IMR-90 (cell line): ENCODE results near the gene NELL1. TPM values are rescaled to one million over a fixed set of nuclear protein-coding genes. Genes with fewer than 3 reads are reported as not detected.

Source experiments
- ATAC-seq: fragments of 200-7000 bp; cut with Tn5 transposase; 2 replicates; pipeline ENCODE4 v1.9.1; 2020; ENCODE audit warnings: low read depth, mild to moderate bottlenecking, moderate library complexity
- BruUV-seq: library from RNA; stranded (reverse); fragments of 400-500 nt; replicated peaks from 2 replicates; lab custom pipeline; 2021; lab: Mats Ljungman, UMichigan
- CTCF ChIA-PET: fragments of 300-600 bp; formaldehyde crosslinking; extraction: SDS; loops from one replicate; lab custom pipeline; 2021; ENCODE audit warnings: antibody characterized with exemption; lab: Yijun Ruan, JAX
- POLR2A ChIA-PET: fragments of 300-600 bp; sonication (Branson Sonifier 250); formaldehyde crosslinking; loops from one replicate; lab custom pipeline; 2022; ENCODE audit warnings: antibody characterized with exemption; ENCODE audit not compliant: unreplicated experiment; lab: Charles Lee
- DNase-seq: peaks from one replicate; pipeline ENCODE4 v3.0.0; 2013
- H2AFZ ChIP-seq: replicated peaks from 2 replicates; pipeline ENCODE3; 2013; ENCODE audit warnings: low read length, mild to moderate bottlenecking; ENCODE audit not compliant: poor library complexity
- H2AK5ac ChIP-seq: 2 replicates; pipeline ENCODE4 v1.6.1; 2013; ENCODE audit warnings: low read depth, low read length, inconsistent platforms
- H2AK9ac ChIP-seq: replicated peaks from 2 replicates; pipeline ENCODE3; 2013; ENCODE audit warnings: mild to moderate bottlenecking, low read depth, low read length, moderate library complexity; ENCODE audit not compliant: poor library complexity
- H2BK120ac ChIP-seq: 2 replicates; pipeline ENCODE4 v1.6.1; 2013; ENCODE audit warnings: low read depth, low read length, inconsistent platforms
- H2BK15ac ChIP-seq: 3 replicates; pipeline ENCODE4 v1.6.1; 2013; ENCODE audit warnings: low read depth, low read length, inconsistent platforms
- H2BK20ac ChIP-seq: 2 replicates; pipeline ENCODE4 v1.6.1; 2013; ENCODE audit warnings: low read depth, mild to moderate bottlenecking, inconsistent platforms, low read length, moderate library complexity
- H2BK5ac ChIP-seq: 2 replicates; pipeline ENCODE4 v1.6.1; 2013; ENCODE audit warnings: mild to moderate bottlenecking, low read depth, low read length, inconsistent platforms; ENCODE audit not compliant: poor library complexity, severe bottlenecking
- H3K14ac ChIP-seq: replicated peaks from 2 replicates; pipeline ENCODE4 v1.6.1; 2013; ENCODE audit warnings: low read depth, low read length, inconsistent platforms
- H3K18ac ChIP-seq: 2 replicates; pipeline ENCODE4 v1.6.1; 2013; ENCODE audit warnings: low read depth, low read length, control low read depth
- H3K23ac ChIP-seq: 2 replicates; pipeline ENCODE4 v1.6.1; 2013; ENCODE audit warnings: low read depth, low read length, inconsistent platforms
- H3K27ac ChIP-seq: 2 replicates; pipeline ENCODE4 v1.5.1; 2013; ENCODE audit warnings: mild to moderate bottlenecking, control low read depth, low read length; ENCODE audit not compliant: insufficient read depth
- H3K27me3 ChIP-seq: 2 replicates; pipeline ENCODE4 v1.6.1; 2013; ENCODE audit warnings: low read length; ENCODE audit not compliant: control insufficient read depth, insufficient read depth
- H3K36me3 ChIP-seq: 2 replicates; pipeline ENCODE4 v1.6.1; 2013; ENCODE audit warnings: low read length, mixed read lengths; ENCODE audit not compliant: control insufficient read depth, insufficient read depth
- H3K4ac ChIP-seq: 2 replicates; pipeline ENCODE4 v1.6.1; 2013; ENCODE audit warnings: low read depth, low read length, inconsistent platforms
- H3K4me1 ChIP-seq: 2 replicates; pipeline ENCODE4 v1.6.1; 2013; ENCODE audit warnings: low read length, mixed read lengths; ENCODE audit not compliant: control insufficient read depth, insufficient read depth
- H3K4me2 ChIP-seq: 2 replicates; pipeline ENCODE4 v1.6.1; 2013; ENCODE audit warnings: low read depth, mild to moderate bottlenecking, control low read depth, low read length, moderate library complexity
- H3K4me3 ChIP-seq: 2 replicates; pipeline ENCODE4 v1.5.1; 2013; ENCODE audit warnings: low read depth, mild to moderate bottlenecking, control low read depth, low read length, moderate library complexity; ENCODE audit not compliant: insufficient read depth
- H3K56ac ChIP-seq: 2 replicates; pipeline ENCODE4 v1.6.1; 2013; ENCODE audit warnings: low read length, inconsistent platforms; ENCODE audit not compliant: insufficient read depth; ENCODE audit errors: extremely low read depth
- H3K79me1 ChIP-seq, 2 experiments: 2 replicates each; pipeline ENCODE4 v1.6.1; 2013; ENCODE audit warnings: low read length in 2 of 2, inconsistent platforms in 1 of 2, low read depth in 1 of 2
- H3K9ac ChIP-seq: 2 replicates; pipeline ENCODE4 v1.6.1; 2013; ENCODE audit warnings: low read depth, low read length, control low read depth
- H3K9me1 ChIP-seq: 2 replicates; pipeline ENCODE4 v1.6.1; 2013; ENCODE audit warnings: low read length, inconsistent platforms; ENCODE audit not compliant: insufficient read depth
- H3K9me3 ChIP-seq: 2 replicates; pipeline ENCODE4 v1.6.1; 2013; ENCODE audit warnings: low read length; ENCODE audit not compliant: control insufficient read depth, insufficient read depth
- H4K20me1 ChIP-seq: 2 replicates; pipeline ENCODE4 v1.6.1; 2013; ENCODE audit warnings: low read length, inconsistent platforms; ENCODE audit not compliant: insufficient read depth
- H4K5ac ChIP-seq: 2 replicates; pipeline ENCODE4 v1.6.1; 2013; ENCODE audit warnings: mild to moderate bottlenecking, low read depth, low read length, control low read depth
- H4K8ac ChIP-seq, 2 experiments: 2 replicates each; pipeline ENCODE4 v1.6.1; 2013; ENCODE audit warnings: low read depth in 2 of 2, low read length in 2 of 2, control low read depth in 1 of 2, inconsistent platforms in 1 of 2
- H4K91ac ChIP-seq: 2 replicates; pipeline ENCODE4 v1.6.1; 2013; ENCODE audit warnings: low read depth, low read length, inconsistent platforms; ENCODE audit not compliant: insufficient read depth
- BHLHE40 ChIP-seq: fragments of 150-350 bp; IDR thresholded peaks from 2 replicates; pipeline ENCODE4 v1.6.1; 2016; ENCODE audit warnings: mild to moderate bottlenecking, low read depth, low read length
- CEBPB ChIP-seq: IDR thresholded peaks from 2 replicates; pipeline ENCODE4 v1.6.1; 2012; ENCODE audit warnings: low read depth, low read length, improper control_type of control experiment
- CHD1 ChIP-seq: IDR thresholded peaks from 2 replicates; pipeline ENCODE4 v1.6.1; 2012; ENCODE audit warnings: low read depth, low read length, improper control_type of control experiment
- FOS ChIP-seq: fragments of 150-350 bp; IDR thresholded peaks from 2 replicates; pipeline ENCODE4 v1.6.1; 2016; ENCODE audit warnings: low read depth, low read length
- MAFK ChIP-seq: IDR thresholded peaks from 2 replicates; pipeline ENCODE4 v1.6.1; 2012; ENCODE audit warnings: low read depth, low read length, improper control_type of control experiment
- MAZ ChIP-seq: IDR thresholded peaks from 2 replicates; pipeline ENCODE4 v1.6.1; 2012; ENCODE audit warnings: low read depth, mild to moderate bottlenecking, low read length, improper control_type of control experiment, moderate library complexity, borderline replicate concordance
- MXI1 ChIP-seq: IDR thresholded peaks from 2 replicates; pipeline ENCODE4 v1.6.1; 2012; ENCODE audit warnings: low read depth, mild to moderate bottlenecking, low read length, moderate library complexity, borderline replicate concordance
- NFE2L2 ChIP-seq: fragments of 150-350 bp; IDR thresholded peaks from 2 replicates; pipeline ENCODE4 v1.6.1; 2016; ENCODE audit warnings: low read depth, mild to moderate bottlenecking, low read length
- POLR2A ChIP-seq: IDR thresholded peaks from 2 replicates; pipeline ENCODE4 v1.6.1; 2012; ENCODE audit warnings: mild to moderate bottlenecking, low read depth, low read length
- RAD21 ChIP-seq: IDR thresholded peaks from 2 replicates; pipeline ENCODE4 v1.6.1; 2012; ENCODE audit warnings: low read length, improper control_type of control experiment
- RCOR1 ChIP-seq: IDR thresholded peaks from 2 replicates; pipeline ENCODE4 v1.6.1; 2012; ENCODE audit warnings: mild to moderate bottlenecking, low read length, improper control_type of control experiment; ENCODE audit not compliant: insufficient replicate concordance
- RFX5 ChIP-seq: IDR thresholded peaks from 2 replicates; pipeline ENCODE4 v1.8.0; 2012; ENCODE audit warnings: low read depth, mild to moderate bottlenecking, low read length, moderate library complexity
- SMC3 ChIP-seq: fragments of 150-350 bp; IDR thresholded peaks from 2 replicates; pipeline ENCODE4 v1.6.1; 2016; ENCODE audit warnings: low read depth, mild to moderate bottlenecking, antibody characterized with exemption, low read length, moderate library complexity
- WGBS, 2 experiments: methylation state at CpG; one replicate each; pipeline versions ENCODE4 v1.1.5 to v1.1.7; 2013; ENCODE audit warnings: missing lambda C conversion rate in 2 of 2; ENCODE audit not compliant: insufficient read length in 1 of 2; ENCODE audit errors: extremely low coverage in 2 of 2; 5-methylcytosine and 5-hydroxymethylcytosine counted together
- dilution Hi-C: fragments of 300-500 bp; cut with HindIII; formaldehyde crosslinking; loops from one replicate; pipeline ENCODE4 v1.14.3; 2018; ENCODE audit warnings: low sequenced_read_pairs; ENCODE audit not compliant: unreplicated experiment
- in situ Hi-C: fragments of 300-500 bp; cut with MboI; formaldehyde crosslinking; loops from 3 replicates; pipeline ENCODE4 v1.14.3; 2019; ENCODE audit warnings: low sequenced_read_pairs, inconsistent platforms, mixed read lengths
- intact Hi-C: fragments of 100-400 bp; cut with micrococcal nuclease; formaldehyde crosslinking; loops from 2 replicates; pipeline ENCODE4 v1.10.0; 2022
- polyA plus RNA-seq, 3 experiments: library from polyadenylated mRNA; depleted of rRNA; stranded (reverse); fragments of >200 nt; gene quantifications; 2 replicates each; pipeline ENCODE4 v1.2.3, GENCODE V29; 2012; ENCODE audit warnings: low replicate concordance in 1 of 3
- total RNA-seq: library from RNA; depleted of rRNA; stranded (reverse); fragments of >200 nt; gene quantifications from 2 replicates; pipeline ENCODE4 v1.2.3, GENCODE V29; 2012
- TF ChIP-seq, protein P1 (sequence below): fragments of 150-350 bp; IDR thresholded peaks from 2 replicates; pipeline ENCODE4 v1.6.1; 2016; ENCODE audit warnings: low read depth, mild to moderate bottlenecking, low read length, moderate library complexity, borderline replicate concordance
- TF ChIP-seq, protein P2 (sequence below): conservative IDR thresholded peaks from 2 replicates; pipeline ENCODE4 v1.5.1; 2012; ENCODE audit warnings: mild to moderate bottlenecking, low read depth, low read length, improper control_type of control experiment
- TF ChIP-seq, protein P3 (sequence below): fragments of 150-350 bp; IDR thresholded peaks from 2 replicates; pipeline ENCODE4 v1.6.1; 2017; ENCODE audit warnings: mild to moderate bottlenecking, antibody characterized with exemption, low read length, low read depth

The NELL1 gene
- total and polyA plus RNA-seq, 2 of the 4 experiments (the other 2 are of a cell fraction), result not detected

DNA sequence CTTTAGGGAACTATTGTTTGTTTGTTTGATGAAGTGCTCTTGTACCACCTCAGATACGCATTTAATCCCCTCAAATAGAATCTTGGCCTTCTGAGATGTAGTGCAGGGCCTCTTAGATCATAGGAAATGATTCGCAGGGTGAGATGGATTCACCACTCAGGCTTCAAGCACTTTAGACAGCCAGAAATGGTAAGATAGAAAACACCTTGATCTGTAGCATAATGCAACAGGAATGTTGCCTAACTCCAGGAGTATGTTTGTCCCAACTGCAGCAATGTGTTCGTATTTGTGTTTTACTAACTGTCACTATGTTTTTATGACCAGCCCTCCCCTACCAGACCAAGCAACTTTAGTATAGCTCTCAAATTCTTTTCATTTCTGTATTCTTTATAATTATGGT lies 761.2 kb downstream of the NELL1 start:
- H3K27ac ChIP-seq, result no peak overlapping the region
- H2AK9ac ChIP-seq, result no peak overlapping the region
- no peak overlapping the region for H4K91ac ChIP-seq
- no peak overlapping the region for H3K18ac ChIP-seq
- H4K5ac ChIP-seq, result no peak overlapping the region
- ChIA-PET POLR2A (no interaction called here), CTCF (no interaction called here)
- no peak overlapping the region for H3K4ac ChIP-seq
- no peaks in the 10 kb centered on the region for H3K9me1 ChIP-seq
- no peak overlapping the region for H4K8ac ChIP-seq
- no peak overlapping the region for H3K56ac ChIP-seq
- no peak for ATAC-seq
- no peak for DNase-seq
- H2BK15ac ChIP-seq, result no peak overlapping the region
- dilution Hi-C loops (no loop called here), in situ Hi-C loops (no loop called here), intact Hi-C loops (no loop called here)
- TF ChIP-seq RFX5, result no peak
- TF ChIP-seq CEBPB, result no peak
- TF ChIP-seq SMC3, result no peak
- TF ChIP-seq NFE2L2, result no peak
- no peak for TF ChIP-seq FOS
- TF ChIP-seq RAD21, result no peak
- no peak for TF ChIP-seq CHD1
- no peak for TF ChIP-seq RCOR1
- TF ChIP-seq POLR2A, result no peak
- TF ChIP-seq, protein P1, sequence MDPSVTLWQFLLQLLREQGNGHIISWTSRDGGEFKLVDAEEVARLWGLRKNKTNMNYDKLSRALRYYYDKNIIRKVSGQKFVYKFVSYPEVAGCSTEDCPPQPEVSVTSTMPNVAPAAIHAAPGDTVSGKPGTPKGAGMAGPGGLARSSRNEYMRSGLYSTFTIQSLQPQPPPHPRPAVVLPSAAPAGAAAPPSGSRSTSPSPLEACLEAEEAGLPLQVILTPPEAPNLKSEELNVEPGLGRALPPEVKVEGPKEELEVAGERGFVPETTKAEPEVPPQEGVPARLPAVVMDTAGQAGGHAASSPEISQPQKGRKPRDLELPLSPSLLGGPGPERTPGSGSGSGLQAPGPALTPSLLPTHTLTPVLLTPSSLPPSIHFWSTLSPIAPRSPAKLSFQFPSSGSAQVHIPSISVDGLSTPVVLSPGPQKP, result no peak
- TF ChIP-seq, protein P2, sequence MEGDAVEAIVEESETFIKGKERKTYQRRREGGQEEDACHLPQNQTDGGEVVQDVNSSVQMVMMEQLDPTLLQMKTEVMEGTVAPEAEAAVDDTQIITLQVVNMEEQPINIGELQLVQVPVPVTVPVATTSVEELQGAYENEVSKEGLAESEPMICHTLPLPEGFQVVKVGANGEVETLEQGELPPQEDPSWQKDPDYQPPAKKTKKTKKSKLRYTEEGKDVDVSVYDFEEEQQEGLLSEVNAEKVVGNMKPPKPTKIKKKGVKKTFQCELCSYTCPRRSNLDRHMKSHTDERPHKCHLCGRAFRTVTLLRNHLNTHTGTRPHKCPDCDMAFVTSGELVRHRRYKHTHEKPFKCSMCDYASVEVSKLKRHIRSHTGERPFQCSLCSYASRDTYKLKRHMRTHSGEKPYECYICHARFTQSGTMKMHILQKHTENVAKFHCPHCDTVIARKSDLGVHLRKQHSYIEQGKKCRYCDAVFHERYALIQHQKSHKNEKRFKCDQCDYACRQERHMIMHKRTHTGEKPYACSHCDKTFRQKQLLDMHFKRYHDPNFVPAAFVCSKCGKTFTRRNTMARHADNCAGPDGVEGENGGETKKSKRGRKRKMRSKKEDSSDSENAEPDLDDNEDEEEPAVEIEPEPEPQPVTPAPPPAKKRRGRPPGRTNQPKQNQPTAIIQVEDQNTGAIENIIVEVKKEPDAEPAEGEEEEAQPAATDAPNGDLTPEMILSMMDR, result no peak
- no peak for TF ChIP-seq BHLHE40
- TF ChIP-seq MAFK, result no peak
- TF ChIP-seq MAZ, result no peak
- TF ChIP-seq MXI1, result no peak
- TF ChIP-seq, protein P3, sequence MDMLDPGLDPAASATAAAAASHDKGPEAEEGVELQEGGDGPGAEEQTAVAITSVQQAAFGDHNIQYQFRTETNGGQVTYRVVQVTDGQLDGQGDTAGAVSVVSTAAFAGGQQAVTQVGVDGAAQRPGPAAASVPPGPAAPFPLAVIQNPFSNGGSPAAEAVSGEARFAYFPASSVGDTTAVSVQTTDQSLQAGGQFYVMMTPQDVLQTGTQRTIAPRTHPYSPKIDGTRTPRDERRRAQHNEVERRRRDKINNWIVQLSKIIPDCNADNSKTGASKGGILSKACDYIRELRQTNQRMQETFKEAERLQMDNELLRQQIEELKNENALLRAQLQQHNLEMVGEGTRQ, result no peak
- H4K20me1 ChIP-seq, result no peaks in the 10 kb centered on the region
- peaks cover 2% of the 10 kb centered on the region for H3K9me3 ChIP-seq
- no peak overlapping the region for H3K23ac ChIP-seq
- no peak overlapping the region for H2BK5ac ChIP-seq
- BruUV-seq, result no TSS peak
- no peak overlapping the region for H2AFZ ChIP-seq
- H2BK120ac ChIP-seq, result no peak overlapping the region
- no peak overlapping the region for H3K4me2 ChIP-seq
- no peak overlapping the region for H2BK20ac ChIP-seq
- H3K27me3 ChIP-seq, result no peaks in the 10 kb centered on the region
- H3K4me3 ChIP-seq, result no peak overlapping the region
- no CpG with 5 or more reads among the region's 3 CpGs for WGBS, 2 experiments
- no peak overlapping the region for H2AK5ac ChIP-seq
- H3K14ac ChIP-seq, result no peak overlapping the region
- no peaks in the 10 kb centered on the region for H3K4me1 ChIP-seq
- H3K79me1 ChIP-seq, result no peaks in the 10 kb centered on the region
- no peak overlapping the region for H3K9ac ChIP-seq
- no peaks in the 10 kb centered on the region for H3K36me3 ChIP-seq
